ENCODE measurements around the gene BRD1.

Gene BRD1

DNA sequence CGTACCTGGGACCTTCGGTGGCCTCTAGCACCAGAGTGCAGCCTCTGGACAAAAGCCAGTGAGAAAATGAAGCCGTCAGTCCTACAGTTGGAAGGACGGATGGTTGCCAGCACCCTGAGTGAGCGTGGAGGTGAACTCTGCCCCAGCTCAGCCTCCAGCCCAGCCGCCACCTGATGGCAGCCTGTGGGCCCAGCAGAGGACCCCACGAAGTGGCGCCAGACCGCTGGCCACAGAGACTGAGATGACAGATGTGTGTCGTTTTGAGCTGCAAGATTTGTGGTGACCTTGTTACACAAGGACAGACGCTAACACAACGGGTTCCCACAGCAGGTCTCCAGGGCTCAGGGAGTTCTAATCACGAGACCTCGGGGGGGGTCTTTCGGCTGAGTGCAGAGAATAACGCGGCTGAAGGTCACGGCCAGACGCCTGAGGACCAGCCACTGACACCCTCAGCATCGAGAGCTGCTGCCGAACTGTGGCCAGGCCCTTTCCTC is 75.0 kb downstream of the BRD1 start:
- Histone ChIP-seq H4K20me1 (ENCODE audit: insufficient read depth) (no peaks in the 10 kb centered on the region), H3K4me1 (ENCODE audit: low read depth, poor library complexity, severe bottlenecking) (no peaks in the 10 kb centered on the region), H3K36me3 (ENCODE audit: insufficient read depth) (no peaks in the 10 kb centered on the region), H3K79me2 (ENCODE audit: insufficient read depth, low read depth) (no peaks in the 10 kb centered on the region), H3K27ac (no peak overlapping the region), H3K9ac (no peak overlapping the region), H3K4me2 (no peak overlapping the region), H3K27me3 (ENCODE audit: insufficient read depth, low read depth) (no peaks in the 10 kb centered on the region; the same call in 1 of the 2 replicates), H2AFZ (ENCODE audit: low read depth) (no peak overlapping the region), H3K4me3 (IDR thresholded peaks at IDR 0.05; ENCODE audit: insufficient read depth, low read depth, low read length) (no peak overlapping the region)
- TF ChIP-seq, protein P1, sequence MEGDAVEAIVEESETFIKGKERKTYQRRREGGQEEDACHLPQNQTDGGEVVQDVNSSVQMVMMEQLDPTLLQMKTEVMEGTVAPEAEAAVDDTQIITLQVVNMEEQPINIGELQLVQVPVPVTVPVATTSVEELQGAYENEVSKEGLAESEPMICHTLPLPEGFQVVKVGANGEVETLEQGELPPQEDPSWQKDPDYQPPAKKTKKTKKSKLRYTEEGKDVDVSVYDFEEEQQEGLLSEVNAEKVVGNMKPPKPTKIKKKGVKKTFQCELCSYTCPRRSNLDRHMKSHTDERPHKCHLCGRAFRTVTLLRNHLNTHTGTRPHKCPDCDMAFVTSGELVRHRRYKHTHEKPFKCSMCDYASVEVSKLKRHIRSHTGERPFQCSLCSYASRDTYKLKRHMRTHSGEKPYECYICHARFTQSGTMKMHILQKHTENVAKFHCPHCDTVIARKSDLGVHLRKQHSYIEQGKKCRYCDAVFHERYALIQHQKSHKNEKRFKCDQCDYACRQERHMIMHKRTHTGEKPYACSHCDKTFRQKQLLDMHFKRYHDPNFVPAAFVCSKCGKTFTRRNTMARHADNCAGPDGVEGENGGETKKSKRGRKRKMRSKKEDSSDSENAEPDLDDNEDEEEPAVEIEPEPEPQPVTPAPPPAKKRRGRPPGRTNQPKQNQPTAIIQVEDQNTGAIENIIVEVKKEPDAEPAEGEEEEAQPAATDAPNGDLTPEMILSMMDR (conservative IDR thresholded peaks at IDR 0.05; ENCODE audit: low read depth, low read length): no peak

DNA sequence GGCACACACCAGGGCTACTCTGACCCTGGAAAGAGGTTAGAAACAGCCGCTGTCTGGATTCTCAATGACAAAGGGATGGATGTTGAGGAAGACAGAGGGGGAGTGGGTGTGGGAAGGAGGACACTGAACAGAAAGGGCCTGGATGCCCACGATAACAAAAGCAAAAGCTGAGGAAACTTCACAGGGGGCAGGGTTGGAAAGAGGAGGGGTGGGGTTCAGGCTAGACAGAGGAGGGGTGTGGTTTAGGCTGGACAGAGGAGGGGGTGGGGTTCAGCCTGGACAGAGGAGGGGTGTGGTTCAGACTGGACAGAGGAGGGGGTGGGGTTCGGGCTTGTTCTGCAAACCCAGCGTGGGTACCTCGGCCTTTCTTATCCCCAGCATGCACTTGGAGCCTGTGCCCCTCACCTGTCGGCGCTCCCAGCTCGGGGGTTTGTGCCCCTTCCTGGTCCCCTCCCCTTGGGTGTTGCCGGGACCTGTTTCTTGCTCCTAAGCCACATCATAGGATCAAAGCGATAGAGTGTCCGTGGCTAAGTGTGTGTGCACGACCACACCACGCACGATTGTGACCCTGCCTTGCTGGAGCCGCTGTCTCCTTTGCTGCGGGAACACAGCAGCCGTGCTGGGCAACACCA is 75.6 kb downstream of the BRD1 start:
- no peak overlapping the region for H3K27ac ChIP-seq
- no peaks in the 10 kb centered on the region for H3K4me1 ChIP-seq (ENCODE audit: low read depth, poor library complexity, severe bottlenecking)
- no peaks in the 10 kb centered on the region for H3K36me3 ChIP-seq (ENCODE audit: insufficient read depth)
- no peak overlapping the region for H3K4me3 ChIP-seq (IDR thresholded peaks at IDR 0.05; ENCODE audit: insufficient read depth, low read depth, low read length)
- H4K20me1 ChIP-seq (ENCODE audit: insufficient read depth): no peaks in the 10 kb centered on the region
- H3K4me2 ChIP-seq: no peak overlapping the region
- no peaks in the 10 kb centered on the region; the same call in 1 of the 2 replicates for H3K27me3 ChIP-seq (ENCODE audit: insufficient read depth, low read depth)
- no peak overlapping the region for H3K9ac ChIP-seq
- TF ChIP-seq, protein P1 (conservative IDR thresholded peaks at IDR 0.05; ENCODE audit: low read depth, low read length): no peak
- no peak overlapping the region for H2AFZ ChIP-seq (ENCODE audit: low read depth)
- H3K79me2 ChIP-seq (ENCODE audit: insufficient read depth, low read depth): no peaks in the 10 kb centered on the region

DNA sequence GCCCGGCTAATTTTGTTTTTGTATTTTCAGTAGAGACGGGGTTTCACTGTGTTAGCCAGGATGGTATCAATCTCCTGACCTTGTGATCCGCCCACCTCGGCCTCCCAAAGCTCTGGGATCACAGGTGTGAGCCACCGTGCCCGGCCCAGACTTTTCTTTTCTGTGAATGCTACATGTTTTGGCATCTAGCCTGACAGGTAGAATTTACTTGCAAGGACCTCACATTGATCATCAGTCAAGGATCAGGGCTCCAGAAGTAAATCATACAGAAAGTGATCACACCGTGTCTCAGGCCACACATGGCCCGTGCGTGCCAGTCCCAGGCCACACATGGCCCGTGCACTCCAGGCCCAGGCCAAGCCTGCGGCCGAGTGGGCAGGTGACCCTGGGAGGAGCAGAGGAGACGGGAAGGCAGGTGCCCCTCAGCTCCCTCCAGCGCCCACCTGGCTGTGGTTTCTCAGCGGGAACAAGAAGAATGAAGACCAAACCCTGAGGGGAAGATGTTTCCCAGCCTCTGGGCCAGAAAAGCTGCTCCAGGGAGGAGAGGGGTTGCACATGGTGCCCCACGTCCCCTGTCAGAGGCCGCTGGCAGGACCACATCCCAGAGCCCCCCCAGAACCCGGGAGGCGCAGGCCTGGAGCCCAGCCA is 76.2 kb downstream of the BRD1 start:
- Histone ChIP-seq H3K79me2 (ENCODE audit: insufficient read depth, low read depth) (no peaks in the 10 kb centered on the region), H3K4me1 (ENCODE audit: low read depth, poor library complexity, severe bottlenecking) (no peaks in the 10 kb centered on the region), H3K4me2 (no peak overlapping the region), H3K4me3 (IDR thresholded peaks at IDR 0.05; ENCODE audit: insufficient read depth, low read depth, low read length) (no peak overlapping the region), H4K20me1 (ENCODE audit: insufficient read depth) (no peaks in the 10 kb centered on the region), H3K36me3 (ENCODE audit: insufficient read depth) (no peaks in the 10 kb centered on the region), H3K27me3 (ENCODE audit: insufficient read depth, low read depth) (no peaks in the 10 kb centered on the region; the same call in 1 of the 2 replicates), H3K9ac (no peak overlapping the region), H3K27ac (no peak overlapping the region), H2AFZ (ENCODE audit: low read depth) (no peak overlapping the region)
- TF ChIP-seq, protein P1 (conservative IDR thresholded peaks at IDR 0.05; ENCODE audit: low read depth, low read length): no peak

DNA sequence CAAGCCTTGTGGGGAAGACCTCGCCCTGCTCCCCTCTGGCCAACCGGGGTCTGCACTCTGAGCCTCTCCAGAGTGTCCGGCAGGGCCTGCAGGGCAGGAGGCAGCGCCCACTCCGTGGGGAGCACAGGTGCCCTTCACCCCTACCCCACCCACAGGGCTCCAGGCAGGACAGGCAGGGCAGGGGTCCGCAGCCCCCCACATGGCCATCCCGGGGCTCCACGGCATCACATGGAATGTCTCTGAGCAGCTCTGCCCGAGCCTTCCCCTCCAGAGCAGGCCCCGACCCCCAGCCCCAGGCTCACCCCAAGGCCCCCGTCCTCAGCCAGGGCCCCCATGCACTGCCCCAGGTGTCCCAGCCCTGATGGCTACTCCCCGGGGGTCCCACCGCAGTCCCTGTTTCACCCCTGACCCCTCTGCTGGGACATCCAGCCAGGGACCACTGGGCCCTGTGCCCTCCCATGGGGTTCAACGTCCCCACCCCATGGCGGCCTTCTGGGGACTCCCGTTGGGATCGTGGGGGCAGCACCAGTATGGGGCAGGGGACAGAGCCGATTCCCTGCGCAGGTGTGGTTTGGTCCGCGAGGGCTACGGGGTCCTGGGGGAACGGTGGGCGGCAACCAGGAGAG is 77.7 kb downstream of the BRD1 start:
- Histone ChIP-seq H3K4me2 (no peak overlapping the region), H3K36me3 (ENCODE audit: insufficient read depth) (no peaks in the 10 kb centered on the region)

More for the DNA sequence above, 77.7 kb downstream of the BRD1 start:
- H3K9ac ChIP-seq: no peak overlapping the region
- no peaks in the 10 kb centered on the region; the same call in 1 of the 2 replicates for H3K27me3 ChIP-seq (ENCODE audit: insufficient read depth, low read depth)
- no peaks in the 10 kb centered on the region for H3K79me2 ChIP-seq (ENCODE audit: insufficient read depth, low read depth)
- no peaks in the 10 kb centered on the region for H4K20me1 ChIP-seq (ENCODE audit: insufficient read depth)
- no peak overlapping the region for H3K4me3 ChIP-seq (IDR thresholded peaks at IDR 0.05; ENCODE audit: insufficient read depth, low read depth, low read length)
- no peak overlapping the region for H2AFZ ChIP-seq (ENCODE audit: low read depth)
- TF ChIP-seq, protein P1 (conservative IDR thresholded peaks at IDR 0.05; ENCODE audit: low read depth, low read length): no peak
- H3K4me1 ChIP-seq (ENCODE audit: low read depth, poor library complexity, severe bottlenecking): no peaks in the 10 kb centered on the region
- no peak overlapping the region for H3K27ac ChIP-seq
